Lung (tissue), 12 donors: ENCODE measurements around the gene MLLT6. TPM values are rescaled to one million over a fixed set of nuclear protein-coding genes. Genes with fewer than 3 reads are reported as not detected.

Experiments used
- ATAC-seq: fragments of 200-7000 bp; cut with Tn5 transposase; one replicate; pipeline ENCODE4 v1.9.1; 2020; ENCODE audit warnings: moderate number of reproducible peaks; ENCODE audit not compliant: insufficient read depth, low FRiP score
- DNase-seq, 3 donors: peaks; one replicate each; pipeline ENCODE4 v3.0.0-alpha.2; 2013 to 2017
- H3K27ac ChIP-seq, 2 donors: one replicate each; pipeline ENCODE4 v1.5.1; 2013; ENCODE audit warnings: mild to moderate bottlenecking in 2 of 2, moderate library complexity in 2 of 2, control low read depth in 1 of 2, inconsistent platforms in 1 of 2, low read depth in 1 of 2, low read length in 1 of 2
- H3K27me3 ChIP-seq, 3 donors: one replicate each; pipeline ENCODE4 v1.5.1; 2013; ENCODE audit warnings: low read length in 2 of 3; ENCODE audit not compliant: control insufficient read depth in 3 of 3, insufficient read depth in 3 of 3
- H3K36me3 ChIP-seq, 4 donors: one replicate each; pipeline ENCODE4 v1.5.1; 2013; ENCODE audit warnings: low read length in 4 of 4, mild to moderate bottlenecking in 1 of 4, moderate library complexity in 1 of 4; ENCODE audit not compliant: control insufficient read depth in 4 of 4, insufficient read depth in 4 of 4
- H3K4me1 ChIP-seq, 5 donors: one replicate each; pipeline ENCODE4 v1.5.1; 2013; ENCODE audit warnings: low read length in 5 of 5, mild to moderate bottlenecking in 2 of 5, moderate library complexity in 1 of 5; ENCODE audit not compliant: control insufficient read depth in 5 of 5, insufficient read depth in 5 of 5
- H3K4me3 ChIP-seq: one replicate; pipeline ENCODE4 v1.5.1; 2013; ENCODE audit warnings: mild to moderate bottlenecking, control low read depth, moderate library complexity
- H3K9ac ChIP-seq, 2 donors: one replicate each; pipeline ENCODE4 v1.5.1; 2013; ENCODE audit warnings: low read length in 2 of 2, control low read depth in 1 of 2; ENCODE audit not compliant: insufficient read depth in 1 of 2
- H3K9me3 ChIP-seq, 4 donors: one replicate each; pipeline ENCODE4 v1.5.1; 2013; ENCODE audit warnings: low read length in 3 of 4, mild to moderate bottlenecking in 1 of 4, moderate library complexity in 1 of 4; ENCODE audit not compliant: control insufficient read depth in 4 of 4, insufficient read depth in 3 of 4
- WGBS, 2 donors: extraction: QIAGEN DNeasy Blood & Tissue Kit; methylation state at CpG; one replicate each; pipeline ENCODE4 v1.1.7; 2013; 5-methylcytosine and 5-hydroxymethylcytosine counted together
- polyA plus RNA-seq, 2 donors: library from polyadenylated mRNA; stranded (reverse); fragments of 200-250 nt; gene quantifications; one replicate each; pipeline ENCODE4 v1.2.1, GENCODE V29; 2013
- total RNA-seq, 2 donors: library from RNA; depleted of rRNA in 1 of 2; stranded (reverse); fragments of >200 nt in 1 of 2; gene quantifications; one replicate each; pipeline ENCODE4 v1.2.1, GENCODE V29; 2014 to 2021
- TF ChIP-seq, protein P1 (sequence below): IDR thresholded peaks from 2 replicates; pipeline ENCODE4 v1.5.1; 2012; ENCODE audit warnings: mild to moderate bottlenecking; ENCODE audit errors: control extremely low read depth, extremely low read depth
- donor health status: control.
- donor health status: control.
- donor health status: Bipolar disorder and iron deficiency.
- donor health status: healthy.
- donor health status: DM: yes; HTN: yes; CAD: no.

The MLLT6 gene
- total and polyA plus RNA-seq, 4 donors = 64.0 to 108 (median 70.3) TPM

DNA sequence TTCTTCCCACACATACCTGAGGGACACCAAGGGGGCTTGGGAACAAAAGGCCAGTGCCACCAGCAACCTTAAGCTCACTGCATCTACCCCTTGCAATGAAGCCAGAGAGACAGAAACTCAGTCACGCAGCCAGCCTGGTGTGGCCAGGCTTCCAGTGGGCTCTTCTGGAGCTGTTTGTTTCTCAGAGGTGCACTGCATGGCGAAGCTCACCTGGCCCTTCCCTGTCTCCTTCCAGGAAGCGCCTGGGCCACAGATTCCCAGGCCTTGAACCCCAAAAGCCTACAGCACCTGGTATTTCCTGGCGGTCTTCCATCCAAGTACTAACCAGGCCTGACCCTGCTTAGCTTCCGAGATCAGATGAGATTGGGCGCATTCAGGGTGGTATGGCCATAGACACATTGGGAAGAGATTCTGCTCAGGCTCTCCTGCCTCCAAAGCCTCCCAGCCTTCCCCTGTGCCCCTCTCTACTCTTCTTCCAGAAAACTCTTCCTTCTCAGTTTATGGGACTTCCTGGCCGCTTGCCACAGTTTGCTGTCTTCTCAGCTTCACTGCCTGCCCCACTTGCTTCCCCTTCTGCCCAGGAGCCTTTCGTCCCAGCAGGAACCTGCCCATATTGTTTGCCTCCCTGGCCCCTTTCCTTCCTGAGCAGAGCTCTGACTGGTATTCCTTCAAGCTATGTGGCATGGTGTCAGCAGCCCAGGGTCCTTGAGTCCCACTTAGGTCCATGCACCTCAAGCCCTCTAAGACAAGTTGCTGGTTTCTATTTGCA lies 26.6 kb downstream of the MLLT6 start:
- Histone ChIP-seq H3K9me3 (no peaks in the 10 kb centered on the region), H3K9ac (no peak overlapping the region), H3K4me3 (no peak overlapping the region), H3K27ac (peak overlapping the region; percentile 75 to 86), H3K27me3 (no peaks in the 10 kb centered on the region), H3K36me3 (peaks cover 0 to 29% (median 14%) of the 10 kb centered on the region in 4 donors), H3K4me1 (peaks cover 0 to 36% (median 16%) of the 10 kb centered on the region in 5 donors)
- ATAC-seq (no peak), DNase-seq (no peak)
- TF ChIP-seq, protein P1, sequence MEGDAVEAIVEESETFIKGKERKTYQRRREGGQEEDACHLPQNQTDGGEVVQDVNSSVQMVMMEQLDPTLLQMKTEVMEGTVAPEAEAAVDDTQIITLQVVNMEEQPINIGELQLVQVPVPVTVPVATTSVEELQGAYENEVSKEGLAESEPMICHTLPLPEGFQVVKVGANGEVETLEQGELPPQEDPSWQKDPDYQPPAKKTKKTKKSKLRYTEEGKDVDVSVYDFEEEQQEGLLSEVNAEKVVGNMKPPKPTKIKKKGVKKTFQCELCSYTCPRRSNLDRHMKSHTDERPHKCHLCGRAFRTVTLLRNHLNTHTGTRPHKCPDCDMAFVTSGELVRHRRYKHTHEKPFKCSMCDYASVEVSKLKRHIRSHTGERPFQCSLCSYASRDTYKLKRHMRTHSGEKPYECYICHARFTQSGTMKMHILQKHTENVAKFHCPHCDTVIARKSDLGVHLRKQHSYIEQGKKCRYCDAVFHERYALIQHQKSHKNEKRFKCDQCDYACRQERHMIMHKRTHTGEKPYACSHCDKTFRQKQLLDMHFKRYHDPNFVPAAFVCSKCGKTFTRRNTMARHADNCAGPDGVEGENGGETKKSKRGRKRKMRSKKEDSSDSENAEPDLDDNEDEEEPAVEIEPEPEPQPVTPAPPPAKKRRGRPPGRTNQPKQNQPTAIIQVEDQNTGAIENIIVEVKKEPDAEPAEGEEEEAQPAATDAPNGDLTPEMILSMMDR = no peak
- 69 to 75% methylated on average over 8 of the region's 8 CpGs for WGBS, 2 donors

DNA sequence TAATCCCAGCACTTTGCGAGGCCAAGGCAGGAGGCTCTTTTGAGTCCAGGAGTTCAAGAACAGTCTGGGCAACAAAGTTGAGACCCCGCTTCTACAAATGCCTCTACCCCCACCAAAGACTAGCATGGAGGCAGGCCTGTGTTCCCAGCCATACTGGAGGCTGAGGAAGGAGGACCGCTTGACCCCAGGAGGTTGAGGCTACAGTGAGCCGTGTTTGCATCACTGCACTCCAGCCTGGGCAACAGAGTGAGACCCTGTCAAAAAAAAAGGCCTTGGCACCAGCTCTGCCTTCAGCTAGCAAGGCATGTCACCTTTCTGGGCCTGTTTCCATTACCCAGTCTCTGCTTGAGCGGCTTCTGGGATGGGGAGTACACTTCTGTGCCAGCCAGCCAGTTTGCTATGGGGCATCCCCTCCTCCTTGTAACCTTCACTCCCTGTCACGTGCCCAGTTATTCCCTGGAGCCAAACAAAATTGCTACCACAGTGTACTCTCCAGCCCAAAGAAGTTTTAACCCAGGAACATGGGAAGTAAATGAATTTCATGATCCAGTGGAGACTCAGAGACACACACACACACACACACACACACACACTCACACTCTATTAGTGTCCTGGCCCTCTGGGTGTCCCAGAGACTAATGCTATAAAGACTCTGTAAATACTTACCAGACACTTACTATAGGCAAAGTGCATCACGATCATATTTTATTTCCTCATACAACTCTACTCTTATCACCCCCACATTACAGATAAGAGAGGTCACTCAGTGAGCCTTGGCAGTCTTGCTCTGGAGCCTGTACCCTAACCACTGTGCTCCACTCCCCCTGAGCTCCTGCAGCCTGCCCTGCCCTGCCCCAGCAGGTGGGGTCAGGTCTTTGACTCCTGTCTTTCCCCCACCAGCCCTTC lies 27.6 kb downstream of the MLLT6 start:
- TF ChIP-seq, protein P1 = no peak
- H3K27me3 ChIP-seq = no peaks in the 10 kb centered on the region
- DNase-seq = no peak
- no peaks in the 10 kb centered on the region for H3K9me3 ChIP-seq
- no peak for ATAC-seq
- peaks cover 0 to 29% (median 20%) of the 10 kb centered on the region in 4 donors for H3K36me3 ChIP-seq
- H3K9ac ChIP-seq = no peak overlapping the region
- 76 to 85% methylated on average over 7 of the region's 7 CpGs for WGBS, 2 donors
- peaks cover 0 to 36% (median 16%) of the 10 kb centered on the region in 5 donors for H3K4me1 ChIP-seq
- H3K27ac ChIP-seq = peak overlapping the region in 1 of 2 donors; percentile 36
- H3K4me3 ChIP-seq = no peak overlapping the region

DNA sequence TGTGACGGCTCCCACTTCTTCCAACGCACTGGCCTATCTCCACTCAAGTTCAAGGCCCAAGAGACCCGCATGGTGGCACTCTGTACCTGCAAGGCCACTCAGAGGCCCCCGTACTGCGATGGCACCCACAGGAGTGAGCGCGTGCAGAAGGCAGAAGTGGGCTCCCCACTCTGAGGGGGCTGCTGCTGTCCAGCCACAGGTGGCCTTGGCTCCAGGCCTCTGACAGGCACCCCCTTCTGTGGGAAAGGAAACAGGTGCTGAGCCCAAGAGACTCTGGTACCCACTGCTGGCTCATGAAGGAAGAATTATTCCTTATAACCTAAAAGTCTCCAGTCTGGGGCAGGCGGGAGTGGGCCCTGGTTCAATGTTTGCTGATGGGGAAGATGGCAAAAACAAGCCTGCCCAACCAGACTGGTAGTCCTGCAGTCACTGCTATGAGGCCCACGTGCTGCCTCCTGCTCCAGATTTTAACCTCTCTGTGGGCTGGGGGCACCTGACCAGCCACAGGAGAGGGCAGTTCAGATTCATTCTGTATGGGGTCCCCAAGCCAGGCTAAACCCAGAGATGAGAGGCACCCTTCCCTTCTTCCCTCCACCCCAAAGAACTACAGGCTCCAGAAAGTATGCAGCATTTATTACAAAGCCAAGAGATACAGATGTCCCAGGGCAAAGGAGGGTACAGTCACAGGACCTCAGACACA lies 28.4 kb downstream of the MLLT6 start:
- DNase-seq (no peak), ATAC-seq (no peak)
- H3K9ac ChIP-seq = no peak overlapping the region
- peaks cover 0 to 32% (median 26%) of the 10 kb centered on the region in 4 donors for H3K36me3 ChIP-seq
- 77 to 88% methylated on average over 9 of the region's 9 CpGs for WGBS, 2 donors
- H3K4me1 ChIP-seq = peaks cover 0 to 36% (median 11%) of the 10 kb centered on the region in 5 donors
- no peaks in the 10 kb centered on the region for H3K9me3 ChIP-seq
- TF ChIP-seq, protein P1 = no peak
- H3K27me3 ChIP-seq = no peaks in the 10 kb centered on the region
- H3K4me3 ChIP-seq = no peak overlapping the region
- H3K27ac ChIP-seq = peak overlapping the region in 1 of 2 donors; percentile 15
